ENCODE data around the gene P3H1. TPM values are rescaled to one million over a fixed set of nuclear protein-coding genes. Genes with fewer than 3 reads are reported as not detected.

Gene P3H1
- total RNA-seq, 1 donor = 75.2 TPM

DNA sequence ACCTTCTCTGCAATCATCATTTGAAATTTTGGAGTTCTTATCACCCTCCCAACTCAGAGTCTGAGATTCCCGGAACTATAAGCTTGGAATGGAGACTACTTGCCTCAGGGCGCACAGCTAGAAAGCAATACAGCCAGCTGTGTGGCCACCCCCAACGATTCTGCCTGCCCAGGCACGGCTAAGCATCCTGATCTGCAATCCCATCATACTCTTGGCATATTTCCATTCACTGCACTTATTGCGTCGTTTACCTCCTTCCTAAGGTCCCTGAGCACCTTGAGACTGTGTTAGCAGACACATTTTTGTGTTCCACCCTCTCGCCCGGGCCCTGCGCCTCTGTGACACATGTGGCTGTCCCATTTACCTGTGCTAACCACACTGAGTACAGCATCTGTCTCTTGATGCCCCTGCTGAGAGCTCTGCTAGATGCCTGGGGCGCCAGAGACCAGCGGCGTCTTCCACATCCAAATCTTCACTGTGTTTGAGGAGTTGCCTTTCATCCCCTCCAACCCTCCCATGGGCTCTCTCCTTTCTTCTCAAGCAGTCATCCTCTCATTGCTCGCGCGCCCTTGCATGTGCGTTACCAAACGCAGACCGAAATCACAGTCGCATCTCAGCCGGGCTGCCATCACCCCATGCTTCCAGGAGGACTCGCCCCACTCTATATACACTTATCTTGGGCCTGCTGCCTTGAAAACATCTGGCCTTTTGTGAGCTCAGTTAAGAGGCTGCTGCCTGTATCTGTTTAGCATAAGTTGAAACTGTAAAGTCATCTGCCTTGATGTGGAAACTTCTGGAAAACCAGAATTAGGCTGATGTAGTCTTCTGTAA, 23.3 kb downstream of the P3H1 start:
- no peak for DNase-seq (ENCODE audit: low read depth)
- H3K4me3 ChIP-seq (ENCODE audit: low read depth, low read length) = no peak overlapping the region
- no peak for TF ChIP-seq CTCF (IDR thresholded peaks at IDR 0.05; ENCODE audit: insufficient read depth, low read length)

DNA sequence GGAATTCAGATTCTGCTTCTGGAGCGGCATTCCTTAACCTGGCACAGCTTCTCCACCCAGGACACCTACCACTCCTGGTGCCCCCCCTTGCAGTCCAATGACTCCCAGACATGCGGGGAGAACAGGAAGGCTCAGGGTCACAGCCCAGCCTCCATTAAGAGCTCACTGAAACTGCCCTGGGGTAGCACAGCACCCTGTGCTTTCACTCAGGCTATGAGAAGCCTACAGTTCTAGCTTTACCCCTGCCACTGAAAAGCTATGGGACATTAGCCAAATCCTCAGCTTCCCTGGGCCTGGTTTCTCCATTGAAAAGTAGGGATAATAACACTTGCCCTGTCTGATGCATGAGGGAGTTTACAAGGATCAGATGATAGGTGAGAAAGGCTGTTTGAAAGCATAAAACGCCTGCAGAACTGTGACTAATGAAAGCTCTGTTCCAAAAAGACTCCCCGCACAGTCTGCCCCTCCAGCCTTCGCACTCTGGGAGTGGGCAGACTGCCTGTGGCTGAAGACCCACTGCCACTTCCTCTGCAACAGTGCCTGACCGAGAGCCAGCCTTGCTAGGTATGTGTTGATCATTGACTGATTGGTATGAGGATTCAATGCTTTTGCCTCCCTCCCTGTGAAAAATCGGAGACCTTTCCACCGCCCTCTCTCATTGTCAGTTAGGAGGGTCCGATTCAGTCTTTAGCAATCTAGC, 24.1 kb downstream of the P3H1 start:
- no peak for DNase-seq (ENCODE audit: low read depth)
- H3K4me3 ChIP-seq (ENCODE audit: low read depth, low read length) = no peak overlapping the region
- no peak for TF ChIP-seq CTCF (IDR thresholded peaks at IDR 0.05; ENCODE audit: insufficient read depth, low read length)

- no peak for DNase-seq (ENCODE audit: low read depth)
- no peak for TF ChIP-seq CTCF (IDR thresholded peaks at IDR 0.05; ENCODE audit: insufficient read depth, low read length)
- H3K4me3 ChIP-seq (ENCODE audit: low read depth, low read length) = no peak overlapping the region
These were observed 24.7 kb downstream of the P3H1 start for GRCh38 chr1:42742141-42742540.

DNA sequence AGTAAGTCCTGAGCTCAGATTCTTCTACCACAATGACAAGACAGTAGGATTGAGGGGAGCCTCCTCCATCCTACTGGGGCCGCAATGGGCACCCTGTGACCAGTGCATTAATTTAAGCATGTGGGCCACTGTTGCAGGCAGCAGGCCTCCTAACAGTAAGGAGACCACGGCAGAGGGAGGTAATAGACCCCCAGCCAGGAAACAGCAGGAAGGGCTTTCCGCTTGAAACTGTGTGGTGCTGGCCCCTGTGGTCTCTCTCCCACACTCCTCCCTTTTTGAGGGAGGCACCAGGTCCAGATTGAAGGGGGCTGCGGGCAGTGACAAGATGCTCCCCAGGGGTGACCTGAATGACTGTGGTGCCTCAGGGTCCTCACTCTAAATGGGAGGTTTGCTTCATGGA, 25.1 kb downstream of the P3H1 start:
- DNase-seq (ENCODE audit: low read depth) = no peak
- no peak overlapping the region for H3K4me3 ChIP-seq (ENCODE audit: low read depth, low read length)
- no peak for TF ChIP-seq CTCF (IDR thresholded peaks at IDR 0.05; ENCODE audit: insufficient read depth, low read length)

- no peak overlapping the region for H3K4me3 ChIP-seq (ENCODE audit: low read depth, low read length)
- TF ChIP-seq CTCF (IDR thresholded peaks at IDR 0.05; ENCODE audit: insufficient read depth, low read length) = no peak
- no peak for DNase-seq (ENCODE audit: low read depth)
These were observed 25.8 kb downstream of the P3H1 start for GRCh38 chr1:42740851-42741580.

GRCh38 chr1:42739753-42740700, 26.8 kb downstream of the P3H1 start, which contains the start of gene CLDN19:
TSS of gene CLDN19 (minus strand) at chr1:42740236. CDS start at chr1:42740063, 173 bp downstream.
- DNase-seq (ENCODE audit: low read depth) = no peak
- TF ChIP-seq CTCF (IDR thresholded peaks at IDR 0.05; ENCODE audit: insufficient read depth, low read length) = no peak
- no peak within 1 kb of the TSS for H3K4me3 ChIP-seq (ENCODE audit: low read depth, low read length)

Measured in fibroblast of the aortic adventitia (primary cell).